HL-60 (cell line): ENCODE results near the gene ADGRL3.

Experiments
- GABPA ChIP-seq: IDR thresholded peaks from 2 replicates; pipeline ENCODE4 v1.6.1; 2012; ENCODE audit warnings: low read depth
- POLR2AphosphoS5 ChIP-seq: IDR thresholded peaks from 2 replicates; pipeline ENCODE4 v1.6.1; 2012; ENCODE audit warnings: low read depth
- TF ChIP-seq, protein P1 (sequence below): IDR thresholded peaks from one replicate; pipeline ENCODE4 v1.5.1; 2011; ENCODE audit warnings: low read length, control low read depth, inconsistent platforms; ENCODE audit not compliant: insufficient read depth
- TF ChIP-seq, protein P2 (sequence below): IDR thresholded peaks from 2 replicates; pipeline ENCODE4 v1.6.1; 2012; ENCODE audit warnings: low read depth; ENCODE audit not compliant: insufficient replicate concordance

DNA sequence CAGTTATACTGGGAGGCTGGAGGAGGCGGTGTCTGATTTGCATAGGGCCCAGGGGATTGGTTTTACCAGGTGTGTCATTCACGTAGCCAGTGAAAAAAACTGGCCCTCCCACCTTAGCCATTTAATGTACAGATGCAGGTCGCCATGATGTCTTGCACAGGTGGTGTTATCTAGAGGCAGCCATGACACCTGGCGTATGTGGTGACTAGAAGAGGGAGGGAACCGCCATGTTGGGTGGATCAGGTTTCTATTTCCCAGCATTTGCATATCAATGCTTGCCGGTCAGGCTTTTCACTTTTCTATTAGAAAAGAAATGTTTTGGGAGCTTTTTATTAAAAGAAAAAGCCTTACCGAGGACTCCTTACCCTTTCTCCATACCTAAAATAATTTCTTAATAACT is 523.4 kb downstream of the ADGRL3 start:
- TF ChIP-seq, protein P1, sequence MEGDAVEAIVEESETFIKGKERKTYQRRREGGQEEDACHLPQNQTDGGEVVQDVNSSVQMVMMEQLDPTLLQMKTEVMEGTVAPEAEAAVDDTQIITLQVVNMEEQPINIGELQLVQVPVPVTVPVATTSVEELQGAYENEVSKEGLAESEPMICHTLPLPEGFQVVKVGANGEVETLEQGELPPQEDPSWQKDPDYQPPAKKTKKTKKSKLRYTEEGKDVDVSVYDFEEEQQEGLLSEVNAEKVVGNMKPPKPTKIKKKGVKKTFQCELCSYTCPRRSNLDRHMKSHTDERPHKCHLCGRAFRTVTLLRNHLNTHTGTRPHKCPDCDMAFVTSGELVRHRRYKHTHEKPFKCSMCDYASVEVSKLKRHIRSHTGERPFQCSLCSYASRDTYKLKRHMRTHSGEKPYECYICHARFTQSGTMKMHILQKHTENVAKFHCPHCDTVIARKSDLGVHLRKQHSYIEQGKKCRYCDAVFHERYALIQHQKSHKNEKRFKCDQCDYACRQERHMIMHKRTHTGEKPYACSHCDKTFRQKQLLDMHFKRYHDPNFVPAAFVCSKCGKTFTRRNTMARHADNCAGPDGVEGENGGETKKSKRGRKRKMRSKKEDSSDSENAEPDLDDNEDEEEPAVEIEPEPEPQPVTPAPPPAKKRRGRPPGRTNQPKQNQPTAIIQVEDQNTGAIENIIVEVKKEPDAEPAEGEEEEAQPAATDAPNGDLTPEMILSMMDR: no peak
- TF ChIP-seq GABPA: no peak
- TF ChIP-seq, protein P2, sequence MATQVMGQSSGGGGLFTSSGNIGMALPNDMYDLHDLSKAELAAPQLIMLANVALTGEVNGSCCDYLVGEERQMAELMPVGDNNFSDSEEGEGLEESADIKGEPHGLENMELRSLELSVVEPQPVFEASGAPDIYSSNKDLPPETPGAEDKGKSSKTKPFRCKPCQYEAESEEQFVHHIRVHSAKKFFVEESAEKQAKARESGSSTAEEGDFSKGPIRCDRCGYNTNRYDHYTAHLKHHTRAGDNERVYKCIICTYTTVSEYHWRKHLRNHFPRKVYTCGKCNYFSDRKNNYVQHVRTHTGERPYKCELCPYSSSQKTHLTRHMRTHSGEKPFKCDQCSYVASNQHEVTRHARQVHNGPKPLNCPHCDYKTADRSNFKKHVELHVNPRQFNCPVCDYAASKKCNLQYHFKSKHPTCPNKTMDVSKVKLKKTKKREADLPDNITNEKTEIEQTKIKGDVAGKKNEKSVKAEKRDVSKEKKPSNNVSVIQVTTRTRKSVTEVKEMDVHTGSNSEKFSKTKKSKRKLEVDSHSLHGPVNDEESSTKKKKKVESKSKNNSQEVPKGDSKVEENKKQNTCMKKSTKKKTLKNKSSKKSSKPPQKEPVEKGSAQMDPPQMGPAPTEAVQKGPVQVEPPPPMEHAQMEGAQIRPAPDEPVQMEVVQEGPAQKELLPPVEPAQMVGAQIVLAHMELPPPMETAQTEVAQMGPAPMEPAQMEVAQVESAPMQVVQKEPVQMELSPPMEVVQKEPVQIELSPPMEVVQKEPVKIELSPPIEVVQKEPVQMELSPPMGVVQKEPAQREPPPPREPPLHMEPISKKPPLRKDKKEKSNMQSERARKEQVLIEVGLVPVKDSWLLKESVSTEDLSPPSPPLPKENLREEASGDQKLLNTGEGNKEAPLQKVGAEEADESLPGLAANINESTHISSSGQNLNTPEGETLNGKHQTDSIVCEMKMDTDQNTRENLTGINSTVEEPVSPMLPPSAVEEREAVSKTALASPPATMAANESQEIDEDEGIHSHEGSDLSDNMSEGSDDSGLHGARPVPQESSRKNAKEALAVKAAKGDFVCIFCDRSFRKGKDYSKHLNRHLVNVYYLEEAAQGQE: no peak
- TF ChIP-seq POLR2AphosphoS5: no peak
